ENCODE data around the gene EIF3I.

DNA sequence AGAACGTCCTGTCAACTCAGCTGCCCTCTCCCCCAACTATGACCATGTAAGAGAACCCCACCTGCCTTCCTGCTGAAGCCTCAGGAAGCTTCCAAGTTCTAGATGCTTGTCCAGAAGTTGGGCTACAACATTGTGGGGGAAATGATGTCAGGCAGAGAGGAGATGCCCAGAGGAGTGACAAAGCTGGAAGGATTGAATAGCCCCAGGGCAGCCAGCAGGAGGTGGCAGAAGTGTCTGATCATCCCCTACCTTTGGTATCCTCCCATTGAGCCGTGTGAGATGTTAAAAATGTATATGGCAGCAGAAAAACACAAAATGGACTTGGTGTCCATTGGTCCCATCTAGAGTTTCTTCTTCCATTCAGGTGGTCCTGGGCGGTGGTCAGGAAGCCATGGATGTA lies 6.6 kb downstream of the EIF3I start:
- no peak for TF ChIP-seq CTCF (IDR thresholded peaks at IDR 0.05)
- TF ChIP-seq POLR2A (IDR thresholded peaks at IDR 0.05), result no peak
